Dermis microvascular lymphatic vessel endothelial cell (primary cell): Measurements from ENCODE around the gene DNAJB8. TPM values are rescaled to one million over a fixed set of nuclear protein-coding genes. Genes with fewer than 3 reads are reported as not detected.

Source experiments
- DNase-seq, 2 donors: peaks; one replicate each; pipeline versions ENCODE4 v3.0.0 to v3.0.0-alpha.2; 2010; ENCODE audit warnings: low read depth in 2 of 2
- total RNA-seq: library from RNA; depleted of rRNA; stranded (reverse); fragments of >200 nt; gene quantifications from 2 replicates; pipeline ENCODE4 v1.2.1, GENCODE V29; 2014

The DNAJB8 gene
- total RNA-seq, 1 donor from 2014 or later = not detected

DNA sequence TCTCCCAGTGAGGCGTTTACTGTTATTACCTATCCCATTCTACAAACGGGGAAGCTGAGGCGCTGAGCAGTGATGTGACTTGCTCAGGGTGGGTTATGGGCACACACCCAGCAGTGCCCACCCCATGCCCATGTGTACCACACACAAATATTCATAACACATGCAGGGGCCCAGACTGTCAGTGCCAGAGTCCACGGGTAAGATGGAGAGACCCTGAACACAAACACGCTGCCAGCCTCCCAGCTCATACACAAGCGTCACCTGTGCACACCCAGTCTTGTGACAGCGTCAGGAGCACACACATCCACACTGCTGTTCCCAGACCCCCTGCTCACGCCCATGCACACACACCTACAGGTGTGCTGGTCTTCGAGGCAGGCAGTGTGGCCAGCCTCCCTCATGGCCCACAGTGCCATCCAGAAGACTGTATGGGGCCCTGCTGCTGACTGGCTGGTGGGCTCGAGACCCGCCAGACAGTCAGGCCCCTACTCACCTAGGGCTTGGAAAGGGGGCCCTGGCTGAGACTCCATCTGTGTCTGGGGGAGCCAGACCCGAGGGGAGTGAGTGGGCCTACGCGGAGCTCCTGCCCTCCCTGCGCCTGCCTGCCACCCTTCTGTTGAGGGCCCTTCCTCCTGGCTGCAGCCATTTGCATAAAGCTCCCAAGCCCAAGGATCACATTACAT is 39.4 kb downstream of the DNAJB8 start:
- no peak for DNase-seq

DNA sequence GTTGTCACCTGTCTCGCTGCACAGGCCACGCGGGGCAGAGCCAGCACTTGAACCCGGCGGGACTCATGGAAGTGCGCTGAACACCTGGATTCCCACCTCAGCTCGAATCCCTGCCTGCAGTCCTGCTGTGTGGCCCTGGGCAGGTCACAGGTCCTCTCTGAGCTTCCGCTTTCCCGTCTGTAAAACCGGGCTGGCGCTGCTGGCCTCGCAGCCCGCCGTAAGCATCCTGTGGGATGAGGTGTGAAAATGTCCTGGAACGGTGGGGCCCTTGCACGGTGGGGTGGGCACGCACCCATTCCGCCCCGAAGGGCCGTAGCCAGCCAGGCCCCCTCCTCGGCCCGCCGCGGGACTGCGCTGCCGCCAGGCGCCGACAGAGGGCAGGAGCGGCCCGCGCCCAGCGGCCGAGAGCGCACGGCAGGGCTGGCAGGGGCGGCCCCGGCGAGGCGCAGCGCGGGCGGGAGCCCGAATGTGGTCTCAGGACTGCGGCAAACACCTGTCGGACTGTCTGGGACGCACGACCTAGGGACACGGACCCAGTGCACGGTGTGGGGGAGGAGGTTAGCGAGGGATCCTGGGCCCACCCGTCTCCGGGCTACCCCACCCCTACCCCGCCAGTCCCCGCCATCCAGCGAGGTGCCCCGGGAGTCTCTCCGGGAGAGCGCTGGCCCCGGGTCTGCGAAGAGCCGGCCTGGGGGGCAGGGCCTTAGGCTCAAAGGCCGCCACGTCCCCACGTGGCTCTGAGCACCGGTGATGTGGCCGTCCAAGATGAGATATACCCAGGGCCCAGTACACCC is 40.4 kb downstream of the DNAJB8 start:
- peak in 1 of 2 donors; percentile 45 for DNase-seq

DNA sequence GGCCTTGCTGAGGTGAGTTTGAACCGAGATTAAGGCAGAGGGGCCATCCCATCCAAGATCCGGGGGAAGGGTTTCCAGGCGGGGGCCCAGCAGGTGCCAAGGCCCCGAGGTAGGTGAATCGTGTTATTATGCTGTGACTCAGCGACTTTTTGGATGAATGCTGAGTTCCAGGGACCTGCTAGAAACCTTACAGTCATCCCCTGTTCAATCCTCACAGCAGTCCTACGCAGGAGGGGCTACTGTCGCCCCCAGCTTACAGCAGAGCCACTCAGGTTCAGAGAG is 40.9 kb downstream of the DNAJB8 start:
- no peak for DNase-seq

GRCh38 chr3:128425142-128425845 is 41.4 kb downstream of the DNAJB8 start:
- DNase-seq = no peak

GRCh38 chr3:128424508-128425069 is 42.1 kb downstream of the DNAJB8 start:
- DNase-seq = peak in 1 of 2 donors; percentile 21

DNA sequence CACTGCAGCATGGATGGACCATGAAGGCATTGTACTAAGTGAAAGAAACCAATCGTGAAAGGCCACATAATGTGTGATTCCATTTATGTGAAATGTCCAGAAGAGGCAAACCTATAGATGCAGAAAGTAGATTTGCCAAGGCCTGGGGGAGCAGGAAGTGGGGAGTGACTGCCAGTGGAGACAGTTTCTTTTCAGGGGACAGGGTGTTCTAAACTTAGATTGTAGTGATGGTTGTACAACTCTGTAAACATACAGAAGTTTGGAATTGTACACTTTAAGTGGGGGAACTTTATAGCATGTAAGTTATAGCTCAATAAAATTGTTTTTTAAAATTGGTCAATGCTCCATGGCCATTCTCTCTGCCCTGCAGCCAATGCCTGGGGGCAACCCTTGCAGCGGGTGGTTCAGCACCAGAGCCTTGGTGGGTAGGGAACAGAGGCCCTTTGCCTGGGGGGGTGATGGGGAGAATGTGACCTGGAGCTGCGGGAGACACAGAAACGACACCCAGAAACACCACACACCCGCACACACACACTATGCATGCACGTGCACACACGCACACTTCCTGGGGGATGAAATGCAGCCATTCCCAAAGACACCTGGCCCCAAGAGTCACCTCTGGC is 43.1 kb downstream of the DNAJB8 start:
- no peak for DNase-seq

GRCh38 chr3:128422762-128423524 is 43.7 kb downstream of the DNAJB8 start:
- no peak for DNase-seq

- DNase-seq = no peak
These were observed 44.7 kb downstream of the DNAJB8 start for GRCh38 chr3:128421966-128422365.

- no peak for DNase-seq
These were observed 45.3 kb downstream of the DNAJB8 start for GRCh38 chr3:128421439-128421836.

DNA sequence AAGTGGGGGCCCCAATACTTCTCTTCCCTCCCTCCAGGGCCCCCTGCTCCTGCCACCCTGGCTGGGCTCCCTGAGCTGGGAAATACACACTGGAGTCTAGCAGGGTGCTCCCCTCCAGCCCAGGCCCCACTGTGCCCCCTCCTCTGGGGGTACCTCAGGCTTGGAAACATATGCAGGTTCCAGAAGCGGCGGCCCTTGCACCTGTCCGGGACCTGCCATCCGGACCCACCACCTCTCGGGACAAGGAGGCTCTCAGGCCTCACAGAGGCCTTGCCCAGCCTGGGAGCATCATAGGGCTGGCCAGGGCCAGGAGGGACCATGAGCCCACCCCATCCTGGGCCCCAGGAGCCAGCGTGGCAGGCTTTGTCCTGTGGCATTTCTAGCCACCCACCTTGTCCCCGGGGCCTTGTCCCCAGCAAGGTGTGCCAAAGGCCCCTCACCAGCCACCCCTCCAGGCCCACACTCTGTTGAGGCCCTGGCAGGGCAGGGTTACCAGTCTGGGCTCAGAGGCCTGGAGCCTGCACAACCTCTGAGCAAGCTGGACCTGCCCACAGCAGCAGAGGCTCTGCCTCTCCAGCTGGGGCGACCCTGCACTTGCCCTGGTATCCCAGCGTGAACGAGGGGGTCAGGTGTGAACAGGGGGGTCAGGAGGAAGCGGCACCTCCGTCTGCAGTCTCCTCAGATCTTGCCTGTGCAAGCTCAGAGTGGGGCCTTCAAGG is 45.8 kb downstream of the DNAJB8 start:
- DNase-seq = no peak

GRCh38 chr3:128420289-128420688 is 46.4 kb downstream of the DNAJB8 start:
- DNase-seq = no peak

- DNase-seq = no peak
These were observed 47.4 kb downstream of the DNAJB8 start for GRCh38 chr3:128419311-128419710.

DNA sequence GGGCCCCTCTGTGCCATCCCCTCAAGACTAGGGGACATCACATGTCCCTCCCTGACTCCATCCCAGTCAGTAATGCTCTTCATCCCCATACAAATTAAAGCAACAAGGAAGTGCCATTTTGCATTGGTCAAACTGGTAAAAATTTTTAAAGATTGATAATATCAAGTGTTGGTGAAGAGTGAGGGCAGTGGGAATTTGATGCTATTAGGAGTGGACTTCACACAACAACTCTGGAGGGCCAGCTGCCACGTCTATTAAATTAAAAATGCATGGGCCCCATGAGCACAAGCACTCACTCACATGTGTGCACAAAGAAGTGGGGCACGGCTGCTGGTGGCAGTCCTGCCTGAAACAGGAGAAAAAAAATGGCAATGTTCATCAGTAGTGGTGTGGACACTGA is 47.8 kb downstream of the DNAJB8 start:
- DNase-seq = no peak

GRCh38 chr3:128416578-128417211 is 50.0 kb downstream of the DNAJB8 start:
- DNase-seq = no peak

- no peak for DNase-seq
These were observed 50.7 kb downstream of the DNAJB8 start for GRCh38 chr3:128415773-128416577.

DNA sequence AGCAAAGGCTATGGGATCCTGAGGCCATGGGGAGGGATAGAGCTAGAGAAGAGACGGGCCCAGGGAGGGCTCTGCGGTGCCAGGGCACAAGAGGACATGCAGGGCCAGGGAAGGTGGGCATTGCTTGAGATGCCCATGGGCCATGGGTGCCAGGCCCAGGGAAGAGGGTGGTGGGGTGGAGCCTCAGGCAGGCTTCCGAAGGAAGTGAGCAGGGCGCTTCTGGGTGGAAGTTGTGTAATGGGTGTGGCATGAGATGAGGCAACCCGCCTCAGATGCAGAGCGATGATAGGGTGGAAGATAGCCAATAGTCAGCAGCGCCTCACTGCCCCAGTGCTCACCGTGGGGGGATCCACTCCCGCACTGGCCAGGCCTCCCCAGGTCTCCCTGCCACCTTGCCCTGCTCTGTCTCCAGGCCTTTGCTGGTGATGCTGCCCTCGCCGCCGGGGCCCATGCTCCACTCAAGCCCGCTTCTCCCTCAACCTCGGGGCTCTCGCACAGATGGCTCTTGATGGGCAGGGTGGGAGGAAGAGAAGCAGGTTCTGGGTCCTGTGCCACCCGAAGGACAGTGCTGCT is 51.4 kb downstream of the DNAJB8 start:
- DNase-seq = no peak

- no peak for DNase-seq
These were observed 53.1 kb downstream of the DNAJB8 start for GRCh38 chr3:128413413-128414205.

DNA sequence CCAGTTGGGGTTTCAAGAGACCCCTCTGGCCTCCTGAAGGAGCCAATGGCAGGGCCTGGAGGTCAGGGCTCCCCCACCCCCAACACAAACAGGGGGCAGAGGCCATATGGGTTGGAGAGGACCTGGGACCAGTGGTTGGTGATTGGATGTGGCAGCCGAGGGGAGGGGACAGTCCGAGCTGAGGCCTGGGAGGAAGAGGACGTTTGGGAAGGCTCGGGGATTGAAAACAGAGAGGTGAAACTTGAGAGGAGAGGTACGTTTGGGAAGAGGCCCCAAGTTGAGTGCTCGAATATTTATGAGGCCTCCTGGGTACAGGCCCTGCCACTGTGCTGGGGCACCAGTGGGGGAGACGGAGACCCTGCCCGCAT is 53.7 kb downstream of the DNAJB8 start:
- no peak for DNase-seq
